PC-9 (cell line): ENCODE data around the gene CATSPER4. TPM values are rescaled to one million over a fixed set of nuclear protein-coding genes. Genes with fewer than 3 reads are reported as not detected.

Source experiments
- BruUV-seq: library from RNA; stranded (reverse); fragments of 400-500 nt; replicated peaks from 2 replicates; lab custom pipeline; 2021; lab: Mats Ljungman, UMichigan
- CTCF ChIA-PET: fragments of 300-600 bp; sonication (Branson Sonifier 250); formaldehyde crosslinking; loops from one replicate; lab custom pipeline; 2022; ENCODE audit warnings: antibody characterized with exemption; lab: Charles Lee
- POLR2A ChIA-PET: fragments of 300-600 bp; sonication (Branson Sonifier 250); formaldehyde crosslinking; loops from one replicate; lab custom pipeline; 2022; ENCODE audit warnings: antibody characterized with exemption; ENCODE audit not compliant: unreplicated experiment; lab: Charles Lee
- DNase-seq, 2 experiments: peaks; one replicate each; pipeline versions ENCODE4 v3.0.0 to v3.0.0-alpha.2; 2015 to 2022; ENCODE audit warnings: mixed read lengths in 1 of 2
- H2AFZ ChIP-seq: fragments of 200-600 bp; sonication (generic); 2 replicates; pipeline ENCODE4 v1.8.1; 2017; ENCODE audit warnings: antibody characterized with exemption
- H3F3A ChIP-seq: fragments of 200-600 bp; sonication (generic); 2 replicates; pipeline ENCODE4 v1.8.1; 2017; ENCODE audit warnings: antibody characterized with exemption, mild to moderate bottlenecking, low read depth; ENCODE audit not compliant: insufficient read depth
- H3K27ac ChIP-seq: fragments of 200-600 bp; sonication (generic); 2 replicates; pipeline ENCODE4 v1.6.1; 2016; ENCODE audit warnings: mixed run types
- H3K27me3 ChIP-seq: fragments of 200-600 bp; sonication (generic); 2 replicates; pipeline ENCODE4 v1.6.1; 2016; ENCODE audit warnings: low read depth, mixed run types; ENCODE audit not compliant: insufficient read depth
- H3K36me3 ChIP-seq: fragments of 200-600 bp; sonication (generic); 2 replicates; pipeline ENCODE4 v1.6.1; 2016; ENCODE audit warnings: low read depth, mixed run types
- H3K4me1 ChIP-seq: fragments of 200-600 bp; sonication (generic); replicated peaks from 2 replicates; pipeline ENCODE4 v1.6.1; 2016; ENCODE audit warnings: mixed run types; ENCODE audit not compliant: insufficient read depth
- H3K4me2 ChIP-seq: fragments of 200-600 bp; sonication (generic); 2 replicates; pipeline ENCODE4 v1.6.1; 2017; ENCODE audit warnings: mixed run types
- H3K4me3 ChIP-seq: fragments of 200-600 bp; sonication (generic); 2 replicates; pipeline ENCODE4 v1.6.1; 2016; ENCODE audit warnings: mixed run types
- H3K79me2 ChIP-seq: fragments of 200-600 bp; sonication (generic); 2 replicates; pipeline ENCODE4 v1.6.1; 2017; ENCODE audit warnings: low read depth, mixed run types
- H3K9me2 ChIP-seq: fragments of 200-600 bp; sonication (generic); 2 replicates; pipeline ENCODE4 v1.8.1; 2017; ENCODE audit warnings: mild to moderate bottlenecking; ENCODE audit not compliant: insufficient read depth
- H3K9me3 ChIP-seq: fragments of 200-600 bp; sonication (generic); 2 replicates; pipeline ENCODE4 v1.8.1; 2016; ENCODE audit warnings: low read depth; ENCODE audit not compliant: insufficient read depth
- H4K20me1 ChIP-seq: fragments of 200-600 bp; sonication (generic); 2 replicates; pipeline ENCODE4 v1.8.1; 2017; ENCODE audit not compliant: insufficient read depth
- CTCF ChIP-seq: fragments of 200-600 bp; sonication (generic); conservative IDR thresholded peaks from 2 replicates; pipeline ENCODE4 v1.6.1; 2017; ENCODE audit warnings: mixed run types, antibody characterized with exemption, mild to moderate bottlenecking, moderate library complexity
- EZH2 ChIP-seq: fragments of 200-600 bp; sonication (generic); IDR thresholded peaks from 2 replicates; pipeline ENCODE4 v1.8.0; 2017; ENCODE audit warnings: antibody characterized with exemption, low read depth
- intact Hi-C: fragments of 100-400 bp; cut with micrococcal nuclease; formaldehyde crosslinking; loops from one replicate; pipeline ENCODE4 v1.10.0; 2022; ENCODE audit not compliant: unreplicated experiment
- total RNA-seq: library from RNA; stranded (reverse); gene quantifications from 2 replicates; pipeline ENCODE4 v1.2.3, GENCODE V29; 2021

CATSPER4 gene
- total RNA-seq, 1 experiment from 2014 or later = 0.24 TPM

- H3K4me1 ChIP-seq = peaks cover 6% of the 10 kb centered on the region; the same call in 1 of the 2 replicates
- H2AFZ ChIP-seq = no peak within 1 kb of the TSS
- no peaks in the 10 kb centered on the region for H3K27me3 ChIP-seq
- H3K9me2 ChIP-seq = no peaks in the 10 kb centered on the region
- intact Hi-C loops = loop anchor here (10.0 kb wide), 1 partner anchor 243 kb away; the partner anchor contains the start of gene LIN28A
- H3K4me2 ChIP-seq = peak within 1 kb of the TSS; percentile 96
- H3F3A ChIP-seq = peaks cover 18% of the 10 kb centered on the region; the same call in 1 of the 2 replicates
- H3K27ac ChIP-seq = no peak within 1 kb of the TSS
- no peak for TF ChIP-seq EZH2
- no peak for TF ChIP-seq CTCF
- H3K79me2 ChIP-seq = peaks cover 16% of the 10 kb centered on the region
- no peaks in the 10 kb centered on the region for H3K36me3 ChIP-seq
- no peak for DNase-seq
- ChIA-PET POLR2A (no interaction called here), CTCF (no interaction called here)
- H4K20me1 ChIP-seq = no peaks in the 10 kb centered on the region
- H3K4me3 ChIP-seq = peak within 1 kb of the TSS; percentile 99
- no peaks in the 10 kb centered on the region for H3K9me3 ChIP-seq
- BruUV-seq = no TSS peak
These were observed 19.0 kb upstream of the CATSPER4 start, which contains the start of gene ZNF593OS for GRCh38 chr1:26171084-26172072. Gene ZNF593OS, minus strand, starts transcription at chr1:26171832. Its CDS starts 171 bp downstream, at chr1:26171661.

GRCh38 chr1:26175346-26175745 is 15.1 kb upstream of the CATSPER4 start:
- no peaks in the 10 kb centered on the region for H3K9me2 ChIP-seq
- TF ChIP-seq EZH2 = no peak
- TF ChIP-seq CTCF = no peak

GRCh38 chr1:26177182-26177684 is 13.2 kb upstream of the CATSPER4 start, which contains the start of gene CNKSR1:
Gene CNKSR1, plus strand, starts transcription at chr1:26177491. Its CDS starts 57 bp downstream, at chr1:26177548.
- peak; percentile 88 to 89 for DNase-seq
- Histone ChIP-seq H4K20me1 (no peaks in the 10 kb centered on the region), H3F3A (peaks cover 40% of the 10 kb centered on the region), H3K79me2 (peaks cover 14% of the 10 kb centered on the region), H3K27me3 (no peaks in the 10 kb centered on the region), H3K9me3 (no peaks in the 10 kb centered on the region), H3K27ac (peak within 1 kb of the TSS; percentile 64), H2AFZ (peak within 1 kb of the TSS; percentile 84), H3K4me3 (peak within 1 kb of the TSS; percentile 67), H3K4me2 (peak within 1 kb of the TSS; percentile 91), H3K36me3 (no peaks in the 10 kb centered on the region; the same call in 1 of the 2 replicates), H3K4me1 (peaks cover 21% of the 10 kb centered on the region), H3K9me2 (no peaks in the 10 kb centered on the region)
- ChIA-PET POLR2A (interaction anchor here (0.5 to 0.6 kb wide), 4 partner anchors 8 to 328 kb away, joined by 3 to 8 read pairs (median 4); partner anchors contain the start of gene ZNF593), CTCF (interaction anchor here (0.5 to 1.1 kb wide), 5 partner anchors 33 to 751 kb away, joined by 3 to 7 read pairs (median 5); partner anchors contain the start of genes CEP85 and PAFAH2)
- TF ChIP-seq EZH2 (no peak), CTCF (peak; percentile 71)
- intact Hi-C loops = loop anchor here (1.0 to 10.0 kb wide), 2 partner anchors 57 to 238 kb away; partner anchors contain the start of genes CEP85 and LIN28A
- BruUV-seq = no TSS peak

More at GRCh38 chr1:26175346-26175745, 15.1 kb upstream of the CATSPER4 start:
- H3K36me3 ChIP-seq = no peaks in the 10 kb centered on the region
- ChIA-PET POLR2A (interaction anchor here (0.5 kb wide), 1 partner anchor 148 kb away, joined by 3 read pairs; no protein-coding TSS in a partner anchor), CTCF (no interaction called here)
- no peaks in the 10 kb centered on the region for H4K20me1 ChIP-seq
- peaks cover 17% of the 10 kb centered on the region for H3K4me1 ChIP-seq
- H3K4me2 ChIP-seq = no peak overlapping the region
- H3K4me3 ChIP-seq = no peak overlapping the region
- H3K79me2 ChIP-seq = peaks cover 25% of the 10 kb centered on the region
- intact Hi-C loops = loop anchor here (10.0 kb wide), 1 partner anchor 239 kb away; the partner anchor contains the start of gene LIN28A
- H3K27me3 ChIP-seq = no peaks in the 10 kb centered on the region
- BruUV-seq = no TSS peak
- H3K9me3 ChIP-seq = no peaks in the 10 kb centered on the region
- no peak overlapping the region for H3K27ac ChIP-seq
- no peak for DNase-seq
- H3F3A ChIP-seq = peaks cover 31% of the 10 kb centered on the region
- no peak overlapping the region for H2AFZ ChIP-seq
